Spleen (tissue), 11 donors: Measurements from ENCODE around the gene C10orf67. TPM values are rescaled to one million over a fixed set of nuclear protein-coding genes. Genes with fewer than 3 reads are reported as not detected.

Experiments used
- DNase-seq: peaks from one replicate; pipeline ENCODE4 v3.0.0-alpha.2; 2020
- H3K27ac ChIP-seq, 8 donors: fragments of 200-600 bp; sonication (generic) in 7 of 8; 1 replicate in 4 of 8; 2 replicates in 4 of 8; pipeline versions ENCODE4 v1.5.0 to v1.8.0; 2016 to 2021; ENCODE audit warnings: inconsistent platforms in 4 of 8, mild to moderate bottlenecking in 4 of 8, moderate library complexity in 1 of 8
- H3K27me3 ChIP-seq, 7 donors: fragments of 200-600 bp; sonication (generic) in 6 of 7; replicated peaks in 1 of 7; 1 replicate in 4 of 7; 2 replicates in 3 of 7; pipeline versions ENCODE4 v1.5.0 to v1.8.0; 2016 to 2021; ENCODE audit warnings: inconsistent platforms in 3 of 7, mild to moderate bottlenecking in 1 of 7
- H3K36me3 ChIP-seq, 6 donors: fragments of 200-600 bp; sonication (generic) in 5 of 6; 1 replicate in 4 of 6; 2 replicates in 2 of 6; pipeline versions ENCODE4 v1.5.0 to v1.8.0; 2016 to 2021; ENCODE audit warnings: inconsistent platforms in 2 of 6
- H3K4me1 ChIP-seq, 6 donors: fragments of 200-600 bp; sonication (generic) in 5 of 6; 1 replicate in 3 of 6; 2 replicates in 3 of 6; pipeline versions ENCODE4 v1.5.0 to v1.8.0; 2016 to 2021; ENCODE audit warnings: inconsistent platforms in 3 of 6
- H3K4me3 ChIP-seq, 8 donors: fragments of 200-600 bp; sonication (generic) in 7 of 8; 1 replicate in 4 of 8; 2 replicates in 4 of 8; pipeline versions ENCODE4 v1.5.0 to v1.8.0; 2016 to 2021; ENCODE audit warnings: inconsistent platforms in 4 of 8, mild to moderate bottlenecking in 4 of 8, moderate library complexity in 2 of 8
- H3K9me3 ChIP-seq, 8 donors: fragments of 200-600 bp; sonication (generic) in 7 of 8; 1 replicate in 4 of 8; 2 replicates in 4 of 8; pipeline versions ENCODE4 v1.5.0 to v1.8.0; 2016 to 2021; ENCODE audit warnings: inconsistent platforms in 4 of 8
- POLR2A ChIP-seq, 3 donors: fragments of 450-650 bp; IDR thresholded peaks; one replicate each; pipeline ENCODE4 v1.5.1; 2017; ENCODE audit warnings: antibody characterized with exemption in 3 of 3, mild to moderate bottlenecking in 1 of 3
- POLR2AphosphoS5 ChIP-seq, 3 donors: sonication (generic); formaldehyde crosslinking; IDR thresholded peaks; one replicate each; pipeline ENCODE4 v1.5.1; 2017; ENCODE audit warnings: antibody characterized with exemption in 3 of 3
- WGBS, 5 donors: extraction: QIAGEN DNeasy Blood & Tissue Kit in 3 of 5; methylation state at CpG; one replicate each; pipeline versions ENCODE4 v1.1.5 to v1.1.7; 2013 to 2018; 5-methylcytosine and 5-hydroxymethylcytosine counted together
- intact Hi-C: fragments of 100-400 bp; cut with DNase I; formaldehyde crosslinking; loops from one replicate; pipeline ENCODE4 v1.15.0; 2023; ENCODE audit warnings: low total_unique reads
- polyA plus RNA-seq, 3 donors: library from polyadenylated mRNA; stranded (reverse); fragments of 200-250 nt; gene quantifications; one replicate each; pipeline ENCODE4 v1.2.1, GENCODE V29; 2013
- total RNA-seq, 7 donors: library from RNA; depleted of rRNA in 3 of 7; stranded (reverse); fragments of >200 nt in 3 of 7; fragmentation: NEBNext Ultra II Directional in 4 of 7; extraction: Animal tissue kit (Norgen Biotek cat#: 25700) in 4 of 7; gene quantifications; one replicate each; pipeline versions ENCODE4 v1.1.0 to v1.2.1, GENCODE V29; 2016 to 2021
- TF ChIP-seq, protein P1 (sequence below), 11 experiments: fragments of 200-600 bp in 7 of 11; fragments of 450-650 bp in 4 of 11; sonication (generic) in 4 of 11; IDR thresholded peaks in 8 of 11; conservative IDR thresholded peaks in 3 of 11; 1 replicate in 7 of 11; 2 replicates in 4 of 11; pipeline versions ENCODE4 v1.4.0 to v1.8.0; 2016 to 2021; ENCODE audit warnings: antibody characterized with exemption in 11 of 11, inconsistent platforms in 4 of 11, mild to moderate bottlenecking in 1 of 11
- donor health status: healthy with polysubstance abuse.
- donor health status: DM: no; HTN: no; CAD: no; lungs with moderate emphysema.
- donor health status: DM: no; HTN: no; CAD: no.
- donor health status: Bipolar disorder and iron deficiency.
- donor health status: healthy.
- donor health status: DM: no; HTN: no; CAD: no.
- donor health status: DM: yes; HTN: yes; CAD: no.

Gene C10orf67
- total and polyA plus RNA-seq, 10 donors, result 0.02 to 0.32 (median 0.21) TPM; not detected in 4

DNA sequence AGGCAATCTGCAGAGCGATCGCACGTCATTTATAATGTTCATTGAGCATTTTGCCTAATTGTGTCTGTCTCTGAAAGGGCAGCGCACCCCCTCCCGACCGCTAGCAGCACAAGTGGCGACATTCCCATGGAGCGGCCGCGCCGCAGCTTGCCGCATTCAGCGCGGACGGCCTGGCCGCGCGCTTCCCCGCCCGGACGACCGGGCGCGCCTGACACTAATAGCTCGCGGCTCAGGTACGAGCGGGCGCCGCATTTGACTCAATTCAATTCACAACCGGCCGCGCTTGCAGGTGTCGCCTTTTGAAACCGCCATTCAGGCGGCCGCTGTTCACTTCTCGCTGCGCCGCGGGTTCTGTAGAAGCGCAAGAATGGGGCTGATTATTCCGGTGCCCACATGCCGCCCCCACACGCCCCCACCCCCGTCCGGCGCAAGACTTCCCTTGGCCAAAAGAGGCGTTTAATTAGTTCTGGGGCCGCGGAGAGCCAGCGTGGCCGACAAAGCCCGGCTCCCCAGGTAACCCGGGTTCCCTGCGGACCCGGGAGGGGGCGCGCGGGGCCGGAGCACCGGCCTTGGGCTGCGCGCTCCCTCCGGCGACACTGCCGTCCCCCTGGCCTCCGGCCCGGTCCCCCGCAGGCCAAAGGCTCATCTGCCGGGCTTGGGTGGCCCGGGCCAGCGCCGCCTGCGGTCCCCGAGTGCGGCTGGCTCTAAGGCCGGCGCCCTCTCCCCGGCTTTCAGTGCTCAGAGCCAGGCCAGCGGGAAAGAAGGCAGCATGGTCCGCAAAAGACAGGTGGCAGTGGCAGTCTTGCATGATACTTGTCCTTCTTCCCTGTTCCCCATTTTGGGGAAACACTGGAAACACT, 171.2 kb downstream of the C10orf67 start:
- intact Hi-C loops, result no loop called here
- Histone ChIP-seq H3K36me3 (no peaks in the 10 kb centered on the region), H3K27ac (no peak overlapping the region), H3K4me3 (peak overlapping the region in 2 of 8 donors; percentile 13 to 19), H3K9me3 (no peaks in the 10 kb centered on the region), H3K27me3 (peaks cover 12 to 93% (median 69%) of the 10 kb centered on the region in 7 donors), H3K4me1 (peaks cover 0 to 30% (median 21%) of the 10 kb centered on the region in 6 donors)
- no peak for DNase-seq
- TF ChIP-seq, protein P1, sequence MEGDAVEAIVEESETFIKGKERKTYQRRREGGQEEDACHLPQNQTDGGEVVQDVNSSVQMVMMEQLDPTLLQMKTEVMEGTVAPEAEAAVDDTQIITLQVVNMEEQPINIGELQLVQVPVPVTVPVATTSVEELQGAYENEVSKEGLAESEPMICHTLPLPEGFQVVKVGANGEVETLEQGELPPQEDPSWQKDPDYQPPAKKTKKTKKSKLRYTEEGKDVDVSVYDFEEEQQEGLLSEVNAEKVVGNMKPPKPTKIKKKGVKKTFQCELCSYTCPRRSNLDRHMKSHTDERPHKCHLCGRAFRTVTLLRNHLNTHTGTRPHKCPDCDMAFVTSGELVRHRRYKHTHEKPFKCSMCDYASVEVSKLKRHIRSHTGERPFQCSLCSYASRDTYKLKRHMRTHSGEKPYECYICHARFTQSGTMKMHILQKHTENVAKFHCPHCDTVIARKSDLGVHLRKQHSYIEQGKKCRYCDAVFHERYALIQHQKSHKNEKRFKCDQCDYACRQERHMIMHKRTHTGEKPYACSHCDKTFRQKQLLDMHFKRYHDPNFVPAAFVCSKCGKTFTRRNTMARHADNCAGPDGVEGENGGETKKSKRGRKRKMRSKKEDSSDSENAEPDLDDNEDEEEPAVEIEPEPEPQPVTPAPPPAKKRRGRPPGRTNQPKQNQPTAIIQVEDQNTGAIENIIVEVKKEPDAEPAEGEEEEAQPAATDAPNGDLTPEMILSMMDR (IDR thresholded peaks at IDR 0.05 in 8 of 11, conservative IDR thresholded peaks at IDR 0.05 in 3 of 11), result no peak
- TF ChIP-seq POLR2AphosphoS5 (IDR thresholded peaks at IDR 0.05) (no peak), POLR2A (IDR thresholded peaks at IDR 0.05) (no peak)
- 1 to 11% (median 3%) methylated on average over 70 to 82 of the region's 82 CpGs for WGBS, 5 donors

DNA sequence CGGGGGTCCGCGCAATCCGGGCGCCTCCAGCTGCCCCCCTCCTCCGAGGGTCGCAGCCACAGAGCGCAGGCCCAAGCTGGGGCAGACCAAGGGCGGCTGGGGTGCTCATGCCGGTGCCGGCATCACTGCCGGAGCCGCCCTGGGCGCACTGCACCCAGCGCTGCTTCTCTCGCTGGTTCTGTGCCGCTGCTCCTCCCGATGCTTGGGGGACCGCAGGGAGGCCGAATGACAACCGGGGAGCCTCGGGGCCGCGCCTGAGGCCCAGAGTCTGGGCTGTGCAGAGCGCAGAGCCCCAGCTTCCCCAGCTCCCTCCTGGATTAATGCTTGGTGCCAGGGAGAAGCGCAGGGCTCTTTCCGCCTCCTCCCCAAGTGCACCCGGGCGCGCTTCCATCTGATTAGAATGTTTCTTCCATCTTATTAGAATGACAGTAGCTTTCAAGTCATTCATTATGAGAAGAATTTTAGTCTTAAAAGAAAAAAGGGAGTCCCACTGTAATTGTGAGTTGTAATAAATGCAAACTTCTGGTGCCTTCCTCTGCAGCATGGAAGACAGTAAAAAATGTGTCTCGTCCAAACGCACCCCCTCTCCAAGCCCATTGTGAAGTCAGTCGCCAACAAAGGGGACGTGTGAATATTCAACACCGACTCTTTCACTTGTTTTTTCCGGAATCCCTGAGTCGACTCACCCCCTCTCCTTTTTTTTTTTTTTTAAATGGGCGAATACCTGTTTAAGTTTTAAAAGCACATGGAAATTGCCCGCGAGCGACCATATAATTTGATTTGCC, 172.0 kb downstream of the C10orf67 start:
- Histone ChIP-seq H3K4me3 (no peak overlapping the region), H3K27ac (no peak overlapping the region), H3K36me3 (no peaks in the 10 kb centered on the region), H3K9me3 (no peaks in the 10 kb centered on the region), H3K27me3 (peaks cover 12 to 90% (median 64%) of the 10 kb centered on the region in 7 donors), H3K4me1 (peaks cover 0 to 30% (median 21%) of the 10 kb centered on the region in 6 donors)
- TF ChIP-seq POLR2AphosphoS5 (IDR thresholded peaks at IDR 0.05) (no peak), POLR2A (IDR thresholded peaks at IDR 0.05) (no peak)
- TF ChIP-seq, protein P1 (IDR thresholded peaks at IDR 0.05 in 8 of 11, conservative IDR thresholded peaks at IDR 0.05 in 3 of 11), result no peak
- no peak for DNase-seq
- whole genome bisulfite sequencing, 5 donors, result 3 to 8% (median 5%) methylated on average over 35 to 41 of the region's 41 CpGs
- intact Hi-C loops, result no loop called here

DNA sequence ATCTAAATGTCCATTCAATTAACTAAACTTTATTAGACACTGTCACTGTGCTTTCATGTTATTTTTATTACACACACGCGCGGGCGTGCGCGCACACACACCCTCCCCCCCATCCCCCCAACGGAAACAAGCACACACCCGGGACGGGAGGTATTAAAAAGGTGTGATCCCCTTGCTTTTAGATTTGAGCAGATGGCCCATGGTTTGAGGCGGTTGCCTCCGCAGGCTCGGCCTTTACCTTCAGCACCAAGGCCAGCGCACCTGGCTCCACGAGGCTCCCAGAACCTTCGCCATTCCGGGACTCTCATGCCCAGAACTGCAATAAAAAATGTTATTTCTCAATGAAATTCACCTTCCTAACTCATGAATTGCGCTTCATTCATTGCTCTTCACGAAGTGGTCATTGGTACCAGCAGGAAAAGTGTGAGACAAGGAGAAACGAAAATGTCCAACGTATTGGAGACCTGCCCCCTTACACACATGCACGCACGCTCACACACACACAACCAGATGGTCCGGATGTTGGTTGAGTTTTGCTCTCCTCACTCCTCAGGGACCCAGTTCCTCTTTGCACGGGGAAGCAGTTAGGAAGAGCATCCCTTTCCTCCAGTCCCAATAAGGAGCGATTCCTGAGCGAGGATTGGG, 173.2 kb downstream of the C10orf67 start:
- WGBS, 5 donors, result 12 to 20% (median 15%) methylated on average over 26 of the region's 26 CpGs
- no peak overlapping the region for H3K4me3 ChIP-seq
- H3K9me3 ChIP-seq, result no peaks in the 10 kb centered on the region
- intact Hi-C loops, result no loop called here
- H3K27ac ChIP-seq, result no peak overlapping the region
- H3K36me3 ChIP-seq, result no peaks in the 10 kb centered on the region
- H3K27me3 ChIP-seq, result peaks cover 12 to 80% (median 61%) of the 10 kb centered on the region in 7 donors
- no peak for TF ChIP-seq POLR2AphosphoS5 (IDR thresholded peaks at IDR 0.05)
- TF ChIP-seq, protein P1 (IDR thresholded peaks at IDR 0.05 in 8 of 11, conservative IDR thresholded peaks at IDR 0.05 in 3 of 11), result no peak
- TF ChIP-seq POLR2A (IDR thresholded peaks at IDR 0.05), result no peak
- peaks cover 0 to 30% (median 21%) of the 10 kb centered on the region in 6 donors for H3K4me1 ChIP-seq
- DNase-seq, result no peak
